Heart left ventricle (tissue), 16 donors: Measurements from ENCODE around the gene MAP2K5. TPM values are rescaled to one million over a fixed set of nuclear protein-coding genes. Genes with fewer than 3 reads are reported as not detected.

ENCODE experiments used
- ATAC-seq, 4 donors: fragments of 200-7000 bp; cut with Tn5 transposase; one replicate each; pipeline ENCODE4 v1.9.1; 2020 to 2022; ENCODE audit warnings: moderate library complexity in 4 of 4, mild to moderate bottlenecking in 3 of 4, moderate number of reproducible peaks in 1 of 4
- DNase-seq, 5 donors: peaks; one replicate each; pipeline ENCODE4 v3.0.0-alpha.2; 2020
- H3K27ac ChIP-seq, 12 donors: fragments of 200-600 bp; sonication (generic) in 4 of 12; one replicate each; pipeline versions ENCODE4 v1.5.0 to v1.8.0; 2016 to 2022; ENCODE audit warnings: mild to moderate bottlenecking in 2 of 12
- H3K27me3 ChIP-seq, 9 donors: fragments of 200-600 bp; sonication (generic) in 2 of 9; one replicate each; pipeline versions ENCODE4 v1.5.1 to v1.8.0; 2016 to 2022; ENCODE audit warnings: mild to moderate bottlenecking in 3 of 9
- H3K36me3 ChIP-seq, 9 donors: fragments of 200-600 bp; sonication (generic) in 2 of 9; one replicate each; pipeline versions ENCODE4 v1.5.0 to v1.8.0; 2018 to 2022; ENCODE audit warnings: mild to moderate bottlenecking in 2 of 9
- H3K4me1 ChIP-seq, 12 donors: fragments of 200-600 bp; sonication (generic) in 4 of 12; one replicate each; pipeline versions ENCODE4 v1.5.0 to v1.8.0; 2016 to 2022; ENCODE audit warnings: mild to moderate bottlenecking in 3 of 12
- H3K4me3 ChIP-seq, 12 donors: fragments of 200-600 bp; sonication (generic) in 4 of 12; one replicate each; pipeline versions ENCODE4 v1.5.0 to v1.8.0; 2017 to 2022; ENCODE audit warnings: mild to moderate bottlenecking in 9 of 12, moderate library complexity in 4 of 12
- H3K9me3 ChIP-seq, 12 donors: fragments of 200-600 bp; sonication (generic) in 4 of 12; one replicate each; pipeline versions ENCODE4 v1.5.0 to v1.8.0; 2016 to 2022; ENCODE audit warnings: mild to moderate bottlenecking in 1 of 12
- CTCF ChIP-seq, 12 donors: fragments of 200-600 bp; sonication (generic) in 4 of 12; IDR thresholded peaks; one replicate each; pipeline versions ENCODE4 v1.5.0 to v1.8.0; 2018 to 2022; ENCODE audit warnings: antibody characterized with exemption in 12 of 12, mild to moderate bottlenecking in 5 of 12
- POLR2A ChIP-seq, 2 donors: fragments of 450-650 bp; IDR thresholded peaks; one replicate each; pipeline ENCODE4 v1.6.1; 2017; ENCODE audit warnings: antibody characterized with exemption in 2 of 2, mild to moderate bottlenecking in 2 of 2, moderate library complexity in 2 of 2
- WGBS, 4 donors: extraction: QIAGEN DNeasy Blood & Tissue Kit in 2 of 4; methylation state at CpG; one replicate each; pipeline versions ENCODE4 v1.1.5 to v1.1.7; 2013 to 2018; 5-methylcytosine and 5-hydroxymethylcytosine counted together
- intact Hi-C, 10 donors: fragments of 100-400 bp; cut with DNase I; formaldehyde crosslinking; loops; one replicate each; pipeline versions ENCODE4 v1.11.1 to v1.14.2; 2022
- polyA plus RNA-seq, 2 donors: library from polyadenylated mRNA; stranded (reverse); fragments of 200-250 nt; gene quantifications; one replicate each; pipeline ENCODE4 v1.2.3, GENCODE V29; 2013
- total RNA-seq, 9 donors: library from RNA; depleted of rRNA in 2 of 9; stranded (reverse); fragments of >200 nt in 2 of 9; fragmentation: NEBNext Ultra II Directional in 3 of 9; extraction: Animal tissue kit (Norgen Biotek cat#: 25700) in 3 of 9; gene quantifications; one replicate each; pipeline versions ENCODE4 v1.1.0 to v1.2.4, GENCODE V29; 2016 to 2023
- donor health status: ischemic (EF 13 %, LVEDD 7.1; RV severe dilation, severe dysfunction).
- donor health status: healthy with polysubstance abuse.
- donor health status: DM: no; HTN: yes; CAD: no.
- donor health status: DM: no; HTN: no; CAD: no.
- donor health status: ischemic (EF 25% LVEDD 6.9; RV normal size, moderate dysfunction).
- donor health status: ischemic (EF 25% LVEDD 5.7; RV mildly dilated, moderate dysfunction).
- donor health status: healthy.
- donor health status: DM: yes; HTN: yes; CAD: no.
- donor health status: ischemic (EF 35%, LVEDD 5.7; RV mildly dilated, moderate dysfunction).
- donor health status: nonischemic (EF 11% LVEDD 7.7; RV severe dilation, severe dysfunction).
- donor health status: DM: yes; HTN: yes; CAD: no.
- donor health status: PGD.
- donor health status: ischemic (EF 29% LVEDD 5.4; RV normal size, mild dysfunction).
- donor health status: nonischemic (EF 23%, LVEDD 6.1; RV moderate dilation, normal function).

Gene MAP2K5
- total and polyA plus RNA-seq, 11 donors = 8.1 to 32.0 (median 19.1) TPM

DNA sequence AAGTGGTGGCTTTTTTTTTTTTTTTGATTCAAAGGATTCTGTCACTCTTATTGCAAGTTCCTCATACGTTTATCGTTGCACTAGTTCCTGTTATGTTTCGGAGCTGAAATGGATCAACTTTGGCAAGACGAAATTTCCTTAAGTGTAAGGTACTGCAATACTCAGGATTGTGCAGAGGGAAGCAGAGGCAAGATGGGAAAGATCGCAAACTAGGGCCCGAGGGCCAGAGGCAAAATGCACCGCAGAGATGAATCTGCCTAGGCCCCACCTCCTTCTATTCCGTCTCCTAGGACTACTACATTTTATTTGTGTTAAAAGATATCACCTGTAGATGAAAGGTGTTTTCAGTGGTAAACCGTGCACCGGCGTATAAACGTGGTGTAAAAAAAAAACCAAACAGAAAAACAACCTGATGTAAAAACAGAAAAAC is 297.0 kb downstream of the MAP2K5 start:
- 1 to 2% (median 1%) methylated on average over 12 of the region's 12 CpGs for WGBS, 4 donors

DNA sequence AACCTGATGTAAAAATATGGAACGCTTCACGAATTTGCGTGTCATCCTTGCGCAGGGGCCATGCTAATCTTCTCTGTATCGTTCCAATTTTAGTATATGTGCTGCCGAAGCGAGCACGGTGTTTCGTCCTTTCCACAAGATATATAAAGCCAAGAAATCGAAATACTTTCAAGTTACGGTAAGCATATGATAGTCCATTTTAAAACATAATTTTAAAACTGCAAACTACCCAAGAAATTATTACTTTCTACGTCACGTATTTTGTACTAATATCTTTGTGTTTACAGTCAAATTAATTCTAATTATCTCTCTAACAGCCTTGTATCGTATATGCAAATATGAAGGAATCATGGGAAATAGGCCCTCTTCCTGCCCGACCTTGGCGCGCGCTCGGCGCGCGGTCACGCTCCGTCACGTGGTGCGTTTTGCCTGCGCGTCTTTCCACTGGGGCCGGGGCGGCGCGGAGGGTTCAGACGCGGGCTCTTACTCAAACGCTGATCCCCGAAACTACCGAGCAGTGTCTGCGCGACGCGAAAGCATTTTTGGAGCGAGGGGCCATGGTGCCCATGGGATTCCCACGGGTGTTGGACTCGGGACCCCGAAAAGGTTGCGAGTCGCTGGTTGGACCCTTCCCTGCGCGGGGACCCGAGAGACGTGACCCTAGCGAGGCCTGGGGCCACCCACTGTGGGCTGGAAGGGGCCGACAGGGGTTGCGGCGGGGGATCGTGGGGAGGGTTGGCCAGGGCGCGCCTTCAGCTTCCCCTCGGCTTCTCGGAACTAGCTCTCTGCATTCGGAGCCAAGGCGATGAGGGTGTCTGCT is 297.6 kb downstream of the MAP2K5 start, which contains the start of gene RNU6-1:
TSS of gene RNU6-1 (minus strand) at position 117 of the 820 bp plus-strand sequence.
- no peak for TF ChIP-seq CTCF (IDR thresholded peaks at IDR 0.05)
- TF ChIP-seq POLR2A (IDR thresholded peaks at IDR 0.05) = peak in 1 of 2 donors; percentile 84
- Histone ChIP-seq H3K27ac (peak within 1 kb of the TSS; percentile 85 to 99 (median 95)), H3K9me3 (no peaks in the 10 kb centered on the region), H3K27me3 (peaks cover 0 to 12% (median 9%) of the 10 kb centered on the region in 9 donors), H3K36me3 (no peaks in the 10 kb centered on the region), H3K4me3 (peak within 1 kb of the TSS; percentile 56 to 97 (median 88)), H3K4me1 (peaks cover 0 to 37% (median 28%) of the 10 kb centered on the region in 12 donors)
- WGBS, 4 donors = 0 to 1% (median 0%) methylated on average over 38 to 62 of the region's 62 CpGs
- intact Hi-C loops = loop anchor here (2.0 to 10.0 kb wide), 10 partner anchors 295 to 895 kb away; partner anchors contain the start of genes C15orf61 (in 6 of the 10), MAP2K5 (in 3 of the 10), AAGAB (in 1 of the 10) and IQCH (in 1 of the 10)
- peak; percentile 87 to 95 (median 91) for ATAC-seq
- DNase-seq = peak; percentile 93 to 97 (median 94)

More for the DNA sequence above, 297.0 kb downstream of the MAP2K5 start:
- ATAC-seq (peak; percentile 0 to 19 (median 9)), DNase-seq (no peak)
- Histone ChIP-seq H3K4me1 (peaks cover 0 to 43% (median 33%) of the 10 kb centered on the region in 12 donors), H3K9me3 (no peaks in the 10 kb centered on the region), H3K27me3 (peaks cover 4 to 18% (median 15%) of the 10 kb centered on the region in 9 donors), H3K4me3 (peak overlapping the region; percentile 56 to 97 (median 88)), H3K36me3 (no peaks in the 10 kb centered on the region), H3K27ac (peak overlapping the region in 11 of 12 donors; percentile 93 to 99 (median 95))
- TF ChIP-seq POLR2A (IDR thresholded peaks at IDR 0.05) = no peak
- TF ChIP-seq CTCF (IDR thresholded peaks at IDR 0.05) = no peak
- intact Hi-C loops = loop anchor here (2.0 to 10.0 kb wide), 10 partner anchors 295 to 895 kb away; partner anchors contain the start of genes C15orf61 (in 6 of the 10), MAP2K5 (in 3 of the 10), AAGAB (in 1 of the 10) and IQCH (in 1 of the 10)

DNA sequence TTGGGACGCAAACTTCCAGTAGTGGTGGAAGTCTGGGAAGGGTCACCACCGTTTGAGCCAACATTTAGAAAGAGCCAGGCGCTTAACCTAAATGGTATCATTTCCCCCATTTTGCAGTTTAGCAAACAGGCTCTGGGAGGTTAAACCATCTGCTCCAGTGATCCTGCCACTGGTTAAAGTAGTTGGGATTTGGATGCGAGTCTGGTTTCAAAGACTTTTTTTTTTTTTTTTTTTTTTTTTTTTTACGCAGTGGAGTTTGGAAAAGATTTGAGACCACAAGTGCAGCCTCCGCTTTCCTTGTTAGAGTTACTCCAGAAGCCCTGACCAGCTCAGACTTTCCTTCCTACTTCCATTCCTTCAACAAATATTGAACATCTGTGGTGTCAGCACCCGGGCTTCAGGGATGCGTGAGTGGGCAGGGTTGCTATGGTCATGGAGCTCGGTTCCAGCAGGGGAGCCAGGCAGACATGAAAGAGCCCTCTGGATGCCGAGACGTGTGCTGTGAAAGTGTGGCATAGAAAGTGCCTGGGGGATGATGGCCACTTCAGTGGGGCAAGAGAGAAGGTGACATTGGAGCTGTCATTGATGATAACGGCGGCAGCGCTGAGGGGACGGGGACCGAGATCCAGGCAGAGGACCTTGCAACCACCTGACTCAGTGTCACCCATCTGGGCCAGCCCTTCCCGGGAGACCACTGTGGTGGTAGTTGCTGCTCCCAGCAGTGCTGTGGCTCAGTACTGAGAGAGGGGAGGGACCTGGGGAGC is 298.4 kb downstream of the MAP2K5 start:
- H3K27ac ChIP-seq = peak overlapping the region; percentile 85 to 99 (median 95)
- H3K4me3 ChIP-seq = peak overlapping the region; percentile 56 to 97 (median 88)
- DNase-seq (peak in 1 of 5 donors; percentile 49), ATAC-seq (peak in 3 of 4 donors; percentile 10 to 28 (median 27))
- TF ChIP-seq CTCF (IDR thresholded peaks at IDR 0.05) = no peak
- TF ChIP-seq POLR2A (IDR thresholded peaks at IDR 0.05) = no peak
- H3K9me3 ChIP-seq = no peaks in the 10 kb centered on the region
- peaks cover 0 to 4% (median 1%) of the 10 kb centered on the region in 9 donors for H3K27me3 ChIP-seq
- H3K36me3 ChIP-seq = no peaks in the 10 kb centered on the region
- peaks cover 0 to 29% (median 20%) of the 10 kb centered on the region in 12 donors for H3K4me1 ChIP-seq
- WGBS, 4 donors = 4 to 7% (median 6%) methylated on average over 17 of the region's 17 CpGs
- intact Hi-C loops = no loop called here
